HG02981 (cell line): Measurements from ENCODE around the gene APOBEC4.
A peak's percentile ranks its signal among the peaks of the same experiment; 100 is the strongest.

Experiments
- ATAC-seq: cut with Tn5 transposase; IDR thresholded peaks from one replicate; pipeline ENCODE4 v1.9.1; 2021; ENCODE audit warnings: mild to moderate bottlenecking, moderate library complexity; ENCODE audit not compliant: unreplicated experiment

APOBEC4 gene

GRCh38 chr1:183604815-183605214 lies 48.3 kb downstream of the APOBEC4 start:
- no peak for ATAC-seq

GRCh38 chr1:183604038-183604808 lies 48.9 kb downstream of the APOBEC4 start:
- ATAC-seq: peak; percentile 29

- ATAC-seq: no peak
Measured at GRCh38 chr1:183602510-183602909, 50.6 kb downstream of the APOBEC4 start.

GRCh38 chr1:183600634-183601033 lies 52.5 kb downstream of the APOBEC4 start:
- ATAC-seq: no peak

GRCh38 chr1:183600136-183600535 lies 53.0 kb downstream of the APOBEC4 start:
- ATAC-seq: no peak

GRCh38 chr1:183598386-183598785 lies 54.7 kb downstream of the APOBEC4 start:
- ATAC-seq: no peak

- ATAC-seq: no peak
Measured at GRCh38 chr1:183597656-183598347, 55.3 kb downstream of the APOBEC4 start.

- ATAC-seq: no peak
Measured at GRCh38 chr1:183596500-183596899, 56.6 kb downstream of the APOBEC4 start.
